Stimulated activated CD8-positive, alpha-beta memory T cell treated with anti-CD3 and anti-CD28 coated beads, Interleukin-15, amount 100 ng/mL, for 1 hour (primary cell): Measurements from ENCODE around the gene OR1I1.
"Not testable (repeated sequence)": the region's sequence is repeated elsewhere in the genome, so short reads cannot be mapped to it uniquely, and the experiment has no call there.

ENCODE experiments used
- DNase-seq: peaks from one replicate; pipeline ENCODE4 v3.0.0-alpha.2; 2020; ENCODE audit warnings: low read depth

OR1I1 gene

GRCh38 chr19:15081911-15082310 lies at the start of gene OR1I1:
TSS of gene OR1I1 (plus strand) at chr19:15082211. CDS start at chr19:15087066, 4,855 bp downstream.
- DNase-seq, result no peak

DNA sequence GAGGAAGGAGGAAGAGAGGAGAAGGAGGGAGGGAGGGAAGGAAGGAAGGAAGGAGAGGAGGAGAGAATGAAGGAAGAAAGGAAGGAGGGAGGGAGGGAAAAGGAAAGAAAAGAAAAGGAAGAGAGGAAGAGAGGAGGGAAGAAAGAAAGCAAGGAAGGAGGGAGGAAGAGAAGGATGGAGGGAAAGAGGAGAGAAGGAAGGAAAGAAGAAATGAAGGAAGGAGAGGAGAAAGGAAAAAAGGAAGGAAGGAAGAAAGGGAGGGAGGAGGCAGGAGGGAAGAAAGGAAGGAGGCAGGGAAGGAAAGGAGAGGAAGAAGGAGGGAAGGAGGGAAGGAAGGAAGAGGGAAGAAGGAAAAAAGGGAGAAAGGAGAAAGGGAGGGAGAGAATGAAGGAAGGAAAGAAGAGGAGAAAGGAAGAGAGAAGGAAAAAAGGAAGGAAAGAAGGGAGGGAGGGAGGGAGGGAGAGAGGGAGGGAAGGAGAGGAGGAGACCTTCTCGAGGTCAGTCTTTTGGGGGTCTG lies 46.2 kb upstream of the OR1I1 start:
- no peak for DNase-seq

- no peak for DNase-seq
Measured at GRCh38 chr19:15037586-15037985, 44.4 kb upstream of the OR1I1 start.

GRCh38 chr19:15038294-15038693 lies 43.7 kb upstream of the OR1I1 start:
- DNase-seq, result no peak

- DNase-seq, result no peak
Measured at GRCh38 chr19:15042003-15042402, 40.0 kb upstream of the OR1I1 start.

DNA sequence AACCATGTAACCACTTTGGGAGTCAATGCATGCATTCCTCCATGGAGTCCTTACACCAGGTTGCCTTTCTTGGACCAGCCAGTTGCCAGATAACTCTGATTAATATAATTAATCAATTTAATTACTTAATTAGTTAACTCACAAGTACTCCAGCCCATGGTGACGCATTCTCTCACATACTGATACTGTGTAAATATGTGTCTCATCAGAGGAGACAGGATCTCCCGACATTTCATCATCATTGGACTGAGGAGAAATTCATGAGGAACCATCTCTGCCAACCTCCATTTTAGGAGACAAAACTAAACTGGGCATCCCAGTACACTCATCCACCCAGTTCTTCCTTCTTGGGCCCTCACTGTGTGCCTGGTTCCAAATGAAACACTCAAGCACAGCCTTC lies 39.2 kb upstream of the OR1I1 start:
- DNase-seq, result no peak

DNA sequence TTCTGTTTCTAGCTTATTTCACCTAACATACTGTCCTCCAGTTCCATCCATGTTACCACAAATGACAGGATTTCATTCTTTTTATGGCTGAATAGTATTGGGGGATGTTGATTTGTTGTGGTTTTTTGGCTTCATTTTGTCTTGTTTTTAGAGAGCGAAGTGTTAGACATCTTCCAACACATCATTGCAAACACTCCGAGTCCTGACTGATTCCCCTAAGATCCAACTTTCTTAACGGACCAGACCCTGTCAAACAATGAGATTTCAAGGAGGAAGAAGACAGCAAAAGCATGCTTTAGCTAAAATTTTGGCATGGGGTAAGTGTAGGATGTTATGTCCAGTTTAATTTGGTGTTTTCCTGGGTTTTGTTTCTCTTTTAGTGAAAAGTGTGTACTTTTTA lies 36.5 kb upstream of the OR1I1 start:
- DNase-seq, result no peak

DNA sequence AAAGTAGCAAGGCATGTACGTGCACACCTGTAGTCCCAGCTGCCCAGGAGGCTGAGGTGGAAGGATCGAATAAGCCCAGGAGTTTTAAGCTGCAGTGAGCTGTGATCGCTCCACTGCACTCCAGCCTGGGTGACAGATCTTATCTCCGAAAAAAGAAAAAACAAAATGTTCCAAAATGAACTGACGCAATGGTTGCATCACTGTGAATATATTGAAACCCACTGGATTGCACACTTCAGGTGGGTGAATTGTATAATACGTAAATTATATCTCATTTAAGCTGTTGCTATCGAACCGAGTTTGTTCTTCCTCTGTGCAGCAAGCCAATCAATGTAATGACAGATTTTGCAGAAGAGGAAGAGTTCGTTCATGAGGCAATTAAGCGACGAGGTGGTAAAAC lies 34.3 kb upstream of the OR1I1 start:
- no peak for DNase-seq

- DNase-seq, result no peak
Measured at GRCh38 chr19:15048128-15048527, 33.9 kb upstream of the OR1I1 start.

- DNase-seq, result no peak
Measured at GRCh38 chr19:15048885-15049541, 33.0 kb upstream of the OR1I1 start, which contains the start of gene CASP14. TSS of gene CASP14 (plus strand) at chr19:15049480. CDS start at chr19:15052252, 2,772 bp downstream.

- no peak for DNase-seq
Measured at GRCh38 chr19:15050639-15051038, 31.4 kb upstream of the OR1I1 start.

GRCh38 chr19:15062036-15062435 lies 20.0 kb upstream of the OR1I1 start:
- no peak for DNase-seq

- not testable (repeated sequence) for DNase-seq
Measured at GRCh38 chr19:15070386-15070785, 11.6 kb upstream of the OR1I1 start.

DNA sequence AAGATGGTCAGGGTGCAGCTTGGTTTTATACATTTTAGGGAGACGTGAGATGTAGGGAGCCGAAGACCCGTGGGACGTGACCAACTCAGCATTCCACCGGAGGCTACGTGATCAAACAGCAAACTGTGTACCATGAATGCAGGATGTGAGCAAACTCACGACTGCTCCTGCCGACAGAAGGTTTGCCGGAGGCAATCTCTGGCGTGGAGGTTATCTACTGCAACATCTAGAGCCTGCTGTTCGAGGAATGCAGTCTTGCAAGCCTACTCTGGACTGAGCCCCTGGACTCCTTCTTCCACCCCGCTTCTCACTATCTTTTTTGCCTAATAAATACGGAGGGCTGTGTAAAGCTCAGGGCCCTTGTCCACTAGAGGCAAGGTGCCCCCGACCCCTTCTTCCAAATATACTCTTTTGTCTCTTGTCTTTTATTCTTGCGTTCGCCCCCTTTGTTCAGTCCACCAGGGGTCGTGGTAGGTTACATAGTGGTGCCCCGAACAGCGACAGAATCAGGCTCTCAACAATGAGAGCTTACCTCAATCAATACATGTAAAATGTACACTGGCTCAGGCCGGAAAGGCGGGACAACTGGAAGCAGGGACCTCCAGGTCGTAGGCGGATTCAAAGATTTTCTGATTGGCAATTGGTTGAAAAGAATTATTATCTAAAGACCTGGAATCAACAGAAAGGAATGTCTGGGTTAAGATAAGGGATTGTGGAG lies 8.9 kb upstream of the OR1I1 start:
- DNase-seq, result no peak

GRCh38 chr19:15074371-15074770 lies 7.6 kb upstream of the OR1I1 start:
- DNase-seq, result no peak

GRCh38 chr19:15075806-15076205 lies 6.2 kb upstream of the OR1I1 start:
- DNase-seq, result no peak

DNA sequence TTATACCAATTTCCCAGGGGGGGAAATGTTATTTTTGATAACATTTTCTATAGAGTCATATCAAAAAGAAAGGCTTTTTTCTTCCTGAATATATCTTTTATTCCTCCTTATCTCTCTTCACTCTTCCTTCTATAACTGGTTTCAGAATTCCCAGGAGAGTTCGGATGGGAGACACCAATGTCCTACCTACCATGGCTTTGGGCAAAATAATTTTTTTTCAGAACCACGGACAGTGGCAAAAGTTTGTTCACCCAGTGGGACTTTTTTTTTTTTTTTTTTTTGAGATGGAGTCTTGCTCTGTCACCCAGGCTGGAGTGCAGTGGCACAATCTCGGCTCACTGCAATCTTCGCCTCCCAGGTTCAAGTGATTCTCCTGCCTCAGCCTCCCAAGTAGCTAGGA lies 2.0 kb upstream of the OR1I1 start:
- not testable (repeated sequence) for DNase-seq

- no peak for DNase-seq
Measured at GRCh38 chr19:15087182-15087581, 5.2 kb downstream of the OR1I1 start.

DNA sequence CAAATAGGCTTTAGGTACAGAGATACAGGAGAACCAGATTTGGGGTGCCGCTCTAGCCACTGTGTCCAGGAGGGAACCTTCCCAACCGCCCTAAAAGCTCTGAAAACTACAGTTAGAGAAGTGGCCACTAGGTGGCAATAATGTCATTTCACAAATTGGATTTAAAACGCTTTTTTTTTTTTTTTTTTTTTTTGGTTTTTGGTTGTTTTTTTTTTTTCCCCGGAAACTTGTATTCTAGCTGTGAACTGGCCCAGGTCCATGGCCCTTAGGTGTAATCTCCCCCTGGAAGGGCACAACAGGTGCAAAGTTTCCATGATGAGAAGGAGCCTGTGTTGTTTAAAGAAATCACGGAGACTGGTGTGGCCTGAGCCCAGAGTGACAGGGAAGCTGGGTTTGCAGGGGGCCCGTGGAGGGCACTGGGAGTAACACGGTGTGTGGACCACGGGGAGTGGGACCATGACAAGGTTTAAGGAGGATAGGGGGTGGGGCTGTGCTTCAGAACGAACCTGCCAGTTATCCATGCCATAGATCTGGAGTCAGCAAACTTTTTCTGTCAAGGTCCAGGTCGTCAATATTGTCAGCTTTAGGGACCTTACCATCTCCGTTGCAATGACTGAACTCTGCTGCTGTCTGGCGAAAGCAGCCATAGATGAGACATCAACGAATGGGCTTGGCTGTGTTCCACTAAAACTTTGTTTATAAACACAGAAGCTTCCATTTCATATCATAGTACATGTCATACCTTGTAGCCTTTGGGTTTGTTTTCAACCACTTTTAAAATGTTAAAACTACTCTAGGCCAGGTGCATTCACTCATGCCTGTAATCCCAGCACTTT lies 10.1 kb downstream of the OR1I1 start:
- no peak for DNase-seq

DNA sequence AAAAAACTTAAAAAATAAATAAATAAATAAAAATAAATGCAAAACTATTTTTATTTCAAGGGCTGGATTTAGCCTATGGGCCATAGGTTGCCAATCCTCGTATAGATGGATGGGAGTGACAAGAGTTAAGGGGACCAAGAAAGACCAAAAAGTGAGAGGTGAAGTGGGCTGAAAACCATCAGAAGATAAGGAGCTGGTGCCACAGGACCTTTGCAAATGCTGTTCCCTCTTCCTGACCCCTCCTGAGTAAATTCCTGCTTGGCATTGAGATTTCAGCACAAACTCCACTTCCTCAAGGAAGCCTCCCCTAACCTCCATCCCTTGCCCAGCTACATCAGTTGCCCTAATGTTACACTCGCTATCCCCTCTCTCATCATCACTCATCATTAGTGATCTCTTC lies 11.0 kb downstream of the OR1I1 start:
- no peak for DNase-seq

DNA sequence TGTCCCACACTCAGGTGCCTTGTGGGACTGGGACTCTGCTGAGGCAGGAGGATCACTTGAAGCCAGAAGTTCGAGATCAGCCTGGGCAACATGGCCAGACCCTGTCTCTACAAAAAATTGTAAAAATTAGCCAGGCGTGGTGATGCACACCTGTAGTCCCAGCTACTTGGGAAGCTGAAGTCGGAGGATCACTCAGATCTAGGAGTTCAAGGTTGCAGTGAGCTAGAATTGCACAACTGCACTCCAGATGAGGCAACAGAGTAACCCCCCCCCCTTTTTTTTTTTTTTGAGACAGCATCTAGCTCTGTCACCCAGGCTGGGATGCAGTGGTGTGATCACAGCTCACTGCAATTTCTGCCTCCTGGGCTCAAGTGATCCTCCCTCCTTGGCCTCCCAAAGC lies 14.2 kb downstream of the OR1I1 start:
- DNase-seq, result no peak

DNA sequence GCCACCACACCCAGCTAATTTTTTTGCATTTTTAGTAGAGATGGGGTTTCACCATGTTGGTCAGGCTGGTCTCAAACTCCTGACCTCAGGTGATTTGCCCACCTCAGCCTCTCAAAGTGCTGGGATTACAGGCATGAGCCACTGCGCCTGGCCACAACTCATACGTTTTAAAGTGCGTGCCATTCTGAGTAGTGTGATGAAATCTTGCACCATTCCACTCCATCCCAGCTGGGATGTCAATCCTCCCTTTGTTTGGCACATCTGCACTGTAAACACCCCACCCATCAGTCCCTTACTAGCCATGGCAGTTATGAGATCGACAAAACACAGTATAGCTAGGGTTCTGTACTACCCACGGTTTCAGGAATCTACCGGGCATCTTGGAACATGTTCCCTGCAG lies 16.0 kb downstream of the OR1I1 start:
- DNase-seq, result not testable (repeated sequence)

GRCh38 chr19:15098460-15098859 lies 16.4 kb downstream of the OR1I1 start:
- DNase-seq, result no peak
